ENCODE measurements around the gene HIBCH. TPM values are rescaled to one million over a fixed set of nuclear protein-coding genes. Genes with fewer than 3 reads are reported as not detected.

HIBCH gene
- total and polyA plus RNA-seq, 9 of the 15 experiments (the other 6 are each of a cell fraction or from before 2014, with no cell fraction given): 17.0 to 65.4 (median 28.3) TPM

- intact Hi-C loops (cut with micrococcal nuclease) (no loop called here), in situ Hi-C loops (cut with MboI) (no loop called here)
- POLR2A ChIA-PET: interaction anchor here (0.6 to 0.7 kb wide), 2 partner anchors 13 to 261 kb away, joined by 3 read pairs; no protein-coding TSS in a partner anchor
- no peaks in the 10 kb centered on the region for H3K4me1 ChIP-seq (replicated peaks in 1 of 2; ENCODE audit: control insufficient read depth in 2 of 2, insufficient read depth in 2 of 2, low read length in 2 of 2)
- H3K27me3 ChIP-seq (ENCODE audit: control insufficient read depth in 2 of 2, insufficient read depth in 2 of 2, low read length in 2 of 2): no peaks in the 10 kb centered on the region
- no peak overlapping the region for H3K4me3 ChIP-seq
- no peaks in the 10 kb centered on the region for H3K9me1 ChIP-seq (ENCODE audit: control insufficient read depth, insufficient read depth, low read length)
- FAIRE-seq (no peak), ATAC-seq (no peak), DNase-seq (ENCODE audit: extremely low read depth in 1 of 4, low spot score in 3 of 4) (no peak)
- no peaks in the 10 kb centered on the region for H4K20me1 ChIP-seq (replicated peaks; ENCODE audit: control insufficient read depth, insufficient read depth, low read length)
- no peaks in the 10 kb centered on the region for H3K9me3 ChIP-seq (replicated peaks; ENCODE audit: control insufficient read depth, insufficient read depth, low read depth, low read length)
- no peak overlapping the region for H3K4me2 ChIP-seq (ENCODE audit: insufficient read depth, low read length)
- 96% methylated on average over 3 of the region's 3 CpGs for WGBS (ENCODE audit: insufficient coverage, low coverage, missing lambda C conversion rate)
- no TSS peak for BruUV-seq (replicated peaks)
- CTCF ChIA-PET (ENCODE audit: low intra/inter-chr PET ratio): no interaction called here
- H3K36me3 ChIP-seq (ENCODE audit: control insufficient read depth, insufficient read depth, low read length): peaks cover 36% of the 10 kb centered on the region; the same call in 2 of the 3 replicates
- H3K79me2 ChIP-seq (ENCODE audit: control insufficient read depth, insufficient read depth, low read length): no peaks in the 10 kb centered on the region
- no peak overlapping the region for H2AFZ ChIP-seq (ENCODE audit: low read depth, low read length)
- H3K27ac ChIP-seq (ENCODE audit: extremely low read depth, low read depth, low read length): no peak overlapping the region
- no peak overlapping the region for H3K9ac ChIP-seq (ENCODE audit: insufficient read depth in 1 of 2, low read depth in 2 of 2, low read length in 2 of 2)
- TF ChIP-seq TAF1 (IDR thresholded peaks at IDR 0.05; ENCODE audit: control insufficient read depth, extremely low read depth, insufficient read depth, low read length, severe bottlenecking): no peak
- no peak for TF ChIP-seq BRD4 (IDR thresholded peaks at IDR 0.05)
- no peak for TF ChIP-seq RERE (CRISPR knock-in tag; IDR thresholded peaks at IDR 0.05; ENCODE audit: borderline replicate concordance)
- no peak for TF ChIP-seq TGIF2 (CRISPR knock-in tag; IDR thresholded peaks at IDR 0.05)
- no peak for TF ChIP-seq ZFP1 (CRISPR knock-in tag; IDR thresholded peaks at IDR 0.05)
- TF ChIP-seq, protein P1, sequence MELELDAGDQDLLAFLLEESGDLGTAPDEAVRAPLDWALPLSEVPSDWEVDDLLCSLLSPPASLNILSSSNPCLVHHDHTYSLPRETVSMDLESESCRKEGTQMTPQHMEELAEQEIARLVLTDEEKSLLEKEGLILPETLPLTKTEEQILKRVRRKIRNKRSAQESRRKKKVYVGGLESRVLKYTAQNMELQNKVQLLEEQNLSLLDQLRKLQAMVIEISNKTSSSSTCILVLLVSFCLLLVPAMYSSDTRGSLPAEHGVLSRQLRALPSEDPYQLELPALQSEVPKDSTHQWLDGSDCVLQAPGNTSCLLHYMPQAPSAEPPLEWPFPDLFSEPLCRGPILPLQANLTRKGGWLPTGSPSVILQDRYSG (tag; conservative IDR thresholded peaks at IDR 0.05; ENCODE audit: low read depth): no peak
- no peak for TF ChIP-seq CHD2 (IDR thresholded peaks at IDR 0.05; ENCODE audit: low read depth, low read length)
- TF ChIP-seq FOXJ3 (CRISPR knock-in tag; IDR thresholded peaks at IDR 0.05): no peak
- no peak for TF ChIP-seq TAL1 (IDR thresholded peaks at IDR 0.05)
- no peak for TF ChIP-seq ZNF79 (CRISPR knock-in tag; IDR thresholded peaks at IDR 0.05; ENCODE audit: low read depth)
- TF ChIP-seq ZNF444 (CRISPR knock-in tag; IDR thresholded peaks at IDR 0.05): no peak
- TF ChIP-seq, protein P2, sequence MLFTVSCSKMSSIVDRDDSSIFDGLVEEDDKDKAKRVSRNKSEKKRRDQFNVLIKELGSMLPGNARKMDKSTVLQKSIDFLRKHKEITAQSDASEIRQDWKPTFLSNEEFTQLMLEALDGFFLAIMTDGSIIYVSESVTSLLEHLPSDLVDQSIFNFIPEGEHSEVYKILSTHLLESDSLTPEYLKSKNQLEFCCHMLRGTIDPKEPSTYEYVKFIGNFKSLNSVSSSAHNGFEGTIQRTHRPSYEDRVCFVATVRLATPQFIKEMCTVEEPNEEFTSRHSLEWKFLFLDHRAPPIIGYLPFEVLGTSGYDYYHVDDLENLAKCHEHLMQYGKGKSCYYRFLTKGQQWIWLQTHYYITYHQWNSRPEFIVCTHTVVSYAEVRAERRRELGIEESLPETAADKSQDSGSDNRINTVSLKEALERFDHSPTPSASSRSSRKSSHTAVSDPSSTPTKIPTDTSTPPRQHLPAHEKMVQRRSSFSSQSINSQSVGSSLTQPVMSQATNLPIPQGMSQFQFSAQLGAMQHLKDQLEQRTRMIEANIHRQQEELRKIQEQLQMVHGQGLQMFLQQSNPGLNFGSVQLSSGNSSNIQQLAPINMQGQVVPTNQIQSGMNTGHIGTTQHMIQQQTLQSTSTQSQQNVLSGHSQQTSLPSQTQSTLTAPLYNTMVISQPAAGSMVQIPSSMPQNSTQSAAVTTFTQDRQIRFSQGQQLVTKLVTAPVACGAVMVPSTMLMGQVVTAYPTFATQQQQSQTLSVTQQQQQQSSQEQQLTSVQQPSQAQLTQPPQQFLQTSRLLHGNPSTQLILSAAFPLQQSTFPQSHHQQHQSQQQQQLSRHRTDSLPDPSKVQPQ (CRISPR knock-in tag; IDR thresholded peaks at IDR 0.05; ENCODE audit: borderline replicate concordance): no peak
- no peak for TF ChIP-seq SAFB (IDR thresholded peaks at IDR 0.05; ENCODE audit: borderline replicate concordance, low read depth, low read length)
These were observed 64.0 kb downstream of the HIBCH start for GRCh38 chr2:190255676-190256075.

Measured in K562 (cell line).